CD4-positive, alpha-beta T cell treated with Interleukin-15 for 4 hours (primary cell): Measurements from ENCODE around the gene HAGHL.

ENCODE experiments used
- DNase-seq: peaks from one replicate; pipeline ENCODE4 v3.0.0-alpha.2; 2020; ENCODE audit warnings: low spot score

The HAGHL gene

DNA sequence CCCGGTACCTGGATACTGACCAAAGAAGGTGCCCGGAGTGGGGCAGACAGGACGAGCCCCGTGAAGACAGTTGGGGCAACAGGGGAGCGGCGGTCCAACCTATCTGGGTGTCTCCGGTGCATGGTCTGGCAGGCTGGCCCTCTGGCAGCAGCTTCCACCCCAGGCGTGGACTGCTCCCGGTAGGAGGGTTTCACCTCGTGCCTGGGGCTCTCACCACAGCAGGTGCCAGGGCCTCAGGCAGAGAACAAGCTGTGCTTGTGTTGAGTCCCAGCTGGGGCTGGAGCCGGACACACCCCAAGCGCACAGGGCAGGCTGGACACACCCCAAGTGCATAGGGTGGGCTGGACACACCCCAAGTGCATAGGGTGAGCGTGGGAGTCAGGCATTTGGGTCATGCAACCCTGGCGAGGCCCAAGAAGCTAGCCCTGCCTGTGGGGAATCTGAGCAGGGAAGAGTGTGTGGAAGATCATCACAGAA, 19.8 kb upstream of the HAGHL start:
- no peak for DNase-seq

DNA sequence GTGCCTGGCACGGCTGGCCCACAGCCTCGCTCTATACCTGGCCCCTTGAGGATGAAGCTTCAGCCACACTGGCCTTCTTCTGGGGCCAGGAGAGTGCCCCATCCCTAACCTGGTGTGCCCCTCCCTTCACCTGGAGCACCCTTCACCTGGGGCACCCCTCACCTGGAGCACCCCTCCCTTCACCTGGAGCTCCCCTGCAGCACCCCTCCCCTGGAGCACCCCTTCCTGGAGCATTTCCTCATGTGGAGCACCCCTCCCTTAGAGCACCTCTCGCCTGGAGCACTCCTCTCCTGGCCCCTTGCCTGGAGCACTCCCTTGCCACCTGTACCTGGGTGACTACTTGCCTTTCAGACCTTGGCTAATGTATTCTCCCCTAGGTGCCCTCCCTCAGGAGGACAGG, 18.9 kb upstream of the HAGHL start:
- no peak for DNase-seq

DNA sequence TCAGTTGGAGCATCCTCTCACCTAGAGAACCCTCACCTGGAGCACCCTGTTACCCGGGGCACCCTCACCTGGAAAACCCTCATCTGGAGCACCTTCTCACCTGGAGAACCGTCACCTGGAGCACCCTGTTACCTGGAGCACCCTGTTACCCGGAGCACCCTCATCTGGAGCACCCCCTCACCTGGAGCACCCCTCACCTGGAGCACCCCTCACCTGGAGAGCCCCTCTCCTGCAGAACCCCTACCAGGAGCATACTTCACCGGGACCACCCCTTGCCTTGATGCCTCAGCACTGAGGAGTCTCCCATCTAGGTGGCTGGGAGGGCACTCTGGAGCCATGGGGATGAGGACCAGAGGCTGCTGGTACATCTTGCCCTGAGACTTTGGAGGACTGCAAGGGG, 17.9 kb upstream of the HAGHL start:
- no peak for DNase-seq

DNA sequence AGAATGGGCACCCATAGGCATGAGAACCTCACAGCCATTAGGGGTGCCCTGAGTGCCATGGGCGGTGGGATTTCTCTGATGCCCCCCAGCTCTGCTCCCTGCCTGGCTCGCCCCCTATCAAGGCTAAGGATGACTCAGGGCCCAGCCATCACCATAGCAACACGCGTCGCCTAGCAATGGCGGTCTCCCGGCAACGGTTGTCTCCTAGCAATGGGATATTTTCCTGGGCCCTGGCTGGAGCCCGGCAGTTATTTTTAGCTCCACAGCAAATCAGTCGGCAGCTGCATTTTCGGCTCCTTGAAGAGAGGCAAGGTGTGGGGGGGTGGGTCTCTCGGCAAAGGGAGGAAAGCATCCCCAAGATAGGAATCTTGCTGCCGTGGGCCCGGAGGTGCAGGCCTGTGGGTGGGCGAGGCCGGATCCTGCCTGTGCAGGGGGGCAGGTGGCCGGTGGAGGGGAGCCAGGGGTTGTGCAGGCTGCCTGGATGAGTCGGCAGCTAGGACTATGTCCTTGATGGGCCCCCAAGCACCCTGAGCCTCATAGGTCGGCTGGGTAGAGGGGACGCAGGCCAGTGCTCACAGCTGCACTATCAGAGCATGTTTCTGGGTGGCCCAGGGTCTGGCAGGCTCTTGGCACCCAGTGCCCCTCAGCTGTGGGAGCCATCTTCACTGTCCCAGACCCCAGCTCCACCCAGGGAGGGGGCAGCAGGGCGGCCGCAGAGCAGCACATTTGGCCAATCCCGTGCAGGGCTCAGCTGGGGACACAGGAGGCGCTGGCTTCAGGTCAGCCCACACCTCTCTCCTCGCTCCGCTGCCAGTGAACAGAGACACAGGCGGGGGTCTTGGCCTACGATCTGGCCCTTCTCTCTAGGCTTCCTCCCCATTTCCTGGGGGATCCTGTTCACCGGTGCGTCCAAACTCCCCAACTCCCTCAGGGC, 17.1 kb upstream of the HAGHL start:
- DNase-seq: no peak

DNA sequence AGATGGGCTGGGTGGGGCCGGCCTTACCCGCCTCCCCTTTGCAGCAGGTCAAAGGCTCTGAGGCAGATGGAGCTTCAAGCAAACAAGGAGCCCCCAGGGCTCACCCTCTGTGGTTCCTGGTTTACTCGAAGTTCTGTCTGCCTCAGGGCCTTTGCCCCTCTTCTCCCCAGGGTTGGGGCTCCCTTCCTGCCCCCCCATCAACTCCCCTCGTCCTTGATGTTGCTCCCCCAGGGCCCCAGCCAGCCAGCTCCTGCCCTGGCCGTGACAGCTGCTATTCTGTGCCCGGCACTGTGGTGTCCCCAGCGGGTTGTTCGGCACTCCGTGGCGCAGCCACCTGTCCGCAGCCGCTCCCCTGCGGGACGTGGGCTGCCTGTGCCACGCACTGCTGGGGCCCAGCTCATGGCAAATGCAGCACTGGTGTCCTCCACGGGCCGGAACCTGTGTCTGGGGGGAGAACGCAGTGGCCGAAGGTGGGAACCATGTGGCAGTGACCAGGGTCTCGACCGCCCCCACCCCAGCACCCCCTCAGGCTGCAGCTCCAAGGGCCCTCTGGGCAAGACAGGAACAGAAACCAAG, 16.3 kb upstream of the HAGHL start:
- DNase-seq: no peak

DNA sequence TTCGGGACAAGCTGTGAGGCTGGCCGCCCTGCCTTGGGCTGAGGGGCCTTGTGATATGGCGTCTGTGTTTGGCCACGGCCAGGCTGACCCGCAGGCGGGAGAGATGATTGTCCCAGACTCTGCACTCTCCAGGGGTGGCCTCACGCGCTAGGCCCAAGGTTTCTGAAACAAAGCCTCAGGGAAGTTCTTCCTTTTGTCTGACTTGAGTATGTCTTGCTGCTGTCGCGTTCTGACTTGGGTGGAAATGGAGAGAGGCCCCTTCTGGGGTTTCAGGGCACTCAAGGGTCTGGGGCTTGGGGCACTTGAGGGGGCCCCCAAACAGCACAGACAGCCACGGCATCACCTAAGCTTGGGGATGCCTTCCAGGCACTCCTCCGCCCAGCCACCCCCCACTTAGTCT, 15.8 kb upstream of the HAGHL start:
- no peak for DNase-seq

DNA sequence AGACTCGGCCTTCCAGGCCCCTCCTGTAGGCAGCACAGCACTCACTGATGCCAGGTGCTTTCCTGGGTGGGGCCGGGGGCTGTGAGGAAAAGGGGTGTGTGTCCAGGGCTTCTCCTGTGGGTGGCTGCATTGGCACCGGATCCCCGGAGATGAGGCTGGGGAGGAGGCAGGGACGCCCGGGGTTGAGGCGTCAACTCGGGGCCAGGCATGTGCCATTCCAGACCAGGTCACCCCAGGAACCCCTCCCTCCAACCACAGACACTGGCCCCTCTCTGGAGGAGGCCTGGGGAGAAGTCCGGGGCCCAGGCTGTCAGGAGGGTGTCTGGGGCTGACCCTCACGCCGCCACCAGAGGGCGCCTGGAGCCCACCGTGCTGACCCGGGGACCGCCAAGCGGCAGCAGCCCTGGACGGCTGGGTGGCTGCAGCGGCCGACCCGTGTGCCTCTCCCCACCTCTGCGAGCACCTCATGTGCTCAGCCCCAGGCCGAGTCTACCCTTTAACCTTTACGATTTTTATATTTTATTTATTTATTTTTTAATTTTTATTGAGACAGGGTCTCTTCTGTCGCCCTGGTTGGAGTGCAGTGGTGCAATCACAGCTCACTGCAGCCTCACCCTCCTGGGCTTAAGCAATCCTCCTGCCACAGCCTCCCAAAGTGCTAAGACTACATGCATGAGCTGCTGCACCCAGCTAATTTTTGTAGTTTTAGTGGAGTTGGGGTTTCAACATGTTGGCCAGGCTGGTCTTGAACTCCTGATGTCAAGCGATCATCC, 15.2 kb upstream of the HAGHL start:
- peak; percentile 76 for DNase-seq

DNA sequence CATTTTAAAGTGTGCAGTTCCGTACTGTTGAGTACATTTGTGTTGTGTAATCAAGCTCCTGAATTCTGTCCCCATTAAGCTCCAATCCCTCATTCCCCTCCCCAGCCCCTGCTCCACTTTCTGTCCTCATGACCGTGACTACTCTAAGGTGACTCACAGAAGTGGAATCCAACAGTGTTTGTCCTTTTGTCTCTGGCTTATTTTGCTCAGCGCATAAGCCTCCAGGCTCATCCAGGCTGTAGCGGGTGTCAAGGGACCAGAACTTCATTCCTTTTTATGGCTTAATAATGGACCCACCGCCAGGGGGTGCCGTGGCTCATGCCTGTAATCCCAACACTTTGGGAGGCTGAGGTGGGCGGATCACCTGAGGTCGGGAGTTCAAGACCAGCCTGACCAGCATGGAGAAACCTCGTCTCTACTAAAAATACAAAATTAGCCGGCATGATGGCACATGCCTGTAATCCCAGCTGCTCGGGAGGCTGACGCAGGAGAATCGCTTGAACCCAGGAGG, 14.1 kb upstream of the HAGHL start:
- DNase-seq: peak; percentile 45

DNA sequence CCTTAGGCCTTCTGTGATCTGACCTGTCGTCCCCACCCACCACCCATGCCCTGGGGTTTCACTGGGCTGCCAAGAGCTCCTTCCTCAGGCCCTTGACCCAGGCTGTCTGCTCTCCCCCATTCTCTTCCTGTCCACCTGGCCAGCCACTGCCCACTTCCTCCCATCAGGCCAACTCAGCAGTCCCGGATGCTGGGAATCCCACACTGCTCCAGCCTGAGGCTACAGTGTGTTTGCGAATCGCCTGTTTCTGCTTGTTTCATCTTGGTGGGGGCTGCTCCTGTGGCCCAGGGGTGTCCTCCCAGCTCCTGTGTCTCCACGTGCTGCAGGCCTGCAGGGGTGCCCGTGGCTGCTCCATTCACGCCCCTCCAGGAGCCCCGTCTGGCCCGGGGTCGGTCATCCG, 12.8 kb upstream of the HAGHL start:
- DNase-seq: no peak

DNA sequence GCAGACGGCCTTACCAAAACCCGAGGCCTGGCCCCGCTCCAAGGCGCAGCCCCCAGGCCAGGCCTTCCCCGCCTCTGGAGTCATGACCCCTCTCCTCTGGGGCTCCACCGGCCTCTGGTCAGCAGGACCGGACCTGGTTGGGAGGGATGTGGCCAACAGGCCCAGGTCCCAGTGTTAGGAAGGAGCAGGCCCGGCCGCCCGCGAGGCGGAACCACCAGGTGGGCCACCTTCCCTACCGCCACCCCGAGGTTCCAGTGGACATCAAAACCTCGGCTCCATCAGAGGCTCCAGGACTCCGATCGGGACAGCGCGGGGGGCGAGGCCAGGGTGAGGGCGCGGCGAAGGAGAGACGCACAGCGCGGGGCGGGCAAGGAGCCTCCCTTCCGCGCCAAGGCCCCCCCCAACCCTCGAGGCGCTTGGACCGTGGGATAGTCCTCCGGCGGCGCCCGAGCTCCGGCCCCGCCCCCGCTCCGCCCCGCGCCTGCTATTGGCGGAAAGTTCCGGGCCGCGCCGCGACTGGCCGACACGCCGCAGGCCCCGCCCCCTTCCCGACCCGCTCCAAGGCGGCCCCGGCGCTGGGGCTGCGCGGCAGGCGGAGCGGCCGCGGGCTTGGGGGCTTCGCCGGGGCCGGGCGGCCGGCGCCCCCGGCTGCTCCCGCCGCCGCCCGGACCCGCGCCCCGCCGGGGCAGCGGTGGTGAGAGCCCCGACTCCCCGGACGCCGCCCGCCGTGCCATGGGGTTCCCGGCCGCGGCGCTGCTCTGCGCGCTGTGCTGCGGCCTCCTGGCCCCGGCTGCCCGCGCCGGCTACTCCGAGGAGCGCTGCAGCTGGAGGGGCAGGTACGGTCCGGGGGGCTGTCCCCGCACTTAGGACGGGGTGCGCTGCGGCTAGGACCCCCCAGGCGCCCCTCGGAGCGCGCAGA, 12.1 kb upstream of the HAGHL start, which contains the start of gene METRN:
Gene METRN, plus strand, starts transcription at position 561 of the 919 bp plus-strand sequence. Its CDS starts 172 bp downstream, at position 733.
- DNase-seq: peak; percentile 86

DNA sequence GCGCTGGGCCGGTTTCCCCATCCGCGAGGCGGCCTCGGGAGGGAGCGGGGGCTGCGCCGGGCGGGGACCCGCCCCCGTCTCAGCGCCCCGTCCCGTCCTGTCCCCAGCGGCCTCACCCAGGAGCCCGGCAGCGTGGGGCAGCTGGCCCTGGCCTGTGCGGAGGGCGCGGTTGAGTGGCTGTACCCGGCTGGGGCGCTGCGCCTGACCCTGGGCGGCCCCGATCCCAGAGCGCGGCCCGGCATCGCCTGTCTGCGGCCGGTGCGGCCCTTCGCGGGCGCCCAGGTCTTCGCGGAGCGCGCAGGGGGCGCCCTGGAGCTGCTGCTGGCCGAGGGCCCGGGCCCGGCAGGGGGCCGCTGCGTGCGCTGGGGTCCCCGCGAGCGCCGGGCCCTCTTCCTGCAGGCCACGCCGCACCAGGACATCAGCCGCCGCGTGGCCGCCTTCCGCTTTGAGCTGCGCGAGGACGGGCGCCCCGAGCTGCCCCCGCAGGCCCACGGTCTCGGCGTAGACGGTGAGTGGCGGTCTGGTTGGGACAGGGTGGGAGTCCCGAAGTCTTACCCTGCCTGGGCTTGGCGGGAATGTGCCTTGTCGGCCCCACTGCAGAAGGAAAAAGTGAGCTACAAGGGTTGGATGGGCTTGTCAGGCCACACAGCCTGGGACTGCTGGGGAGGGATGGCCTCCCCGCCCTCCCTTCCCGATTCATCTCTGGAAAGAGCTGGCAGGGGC, 11.3 kb upstream of the HAGHL start:
- no peak for DNase-seq

DNA sequence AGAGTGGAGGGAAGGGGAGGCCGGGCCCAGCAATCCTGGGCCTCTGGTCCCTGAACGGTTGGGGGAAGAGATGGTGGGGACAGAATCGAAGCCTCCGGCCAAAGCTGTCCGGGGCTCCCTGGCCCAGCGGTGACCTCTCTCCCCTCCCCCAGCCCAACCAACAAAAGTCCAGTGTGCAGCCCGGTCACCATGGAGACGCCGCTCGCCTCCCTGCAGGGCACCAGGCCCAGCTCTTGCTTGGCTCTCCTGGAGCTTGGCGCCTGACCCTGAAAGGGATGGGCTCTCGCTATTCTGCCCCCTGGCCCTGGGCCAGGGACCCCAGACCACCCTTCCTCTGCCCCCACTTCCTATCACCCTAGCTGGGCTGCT, 10.7 kb upstream of the HAGHL start:
- DNase-seq: no peak

DNA sequence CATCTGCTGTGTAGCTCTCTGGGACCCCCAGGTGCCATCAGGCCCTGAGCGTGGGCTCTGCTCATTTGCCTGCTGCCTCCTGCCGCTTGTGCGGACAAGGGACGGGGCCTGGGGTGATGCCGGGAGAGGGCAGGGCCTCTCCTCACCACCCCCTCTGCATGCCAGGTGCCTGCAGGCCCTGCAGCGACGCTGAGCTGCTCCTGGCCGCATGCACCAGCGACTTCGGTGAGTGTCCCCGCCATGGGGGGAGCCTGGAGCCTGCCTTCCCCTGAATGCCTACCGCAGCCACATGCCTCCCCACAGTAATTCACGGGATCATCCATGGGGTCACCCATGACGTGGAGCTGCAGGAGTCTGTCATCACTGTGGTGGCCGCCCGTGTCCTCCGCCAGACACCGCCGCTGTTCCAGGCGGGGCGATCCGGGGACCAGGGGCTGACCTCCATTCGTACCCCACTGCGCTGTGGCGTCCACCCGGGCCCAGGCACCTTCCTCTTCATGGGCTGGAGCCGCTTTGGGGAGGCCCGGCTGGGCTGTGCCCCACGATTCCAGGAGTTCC, 10.1 kb upstream of the HAGHL start:
- no peak for DNase-seq

DNA sequence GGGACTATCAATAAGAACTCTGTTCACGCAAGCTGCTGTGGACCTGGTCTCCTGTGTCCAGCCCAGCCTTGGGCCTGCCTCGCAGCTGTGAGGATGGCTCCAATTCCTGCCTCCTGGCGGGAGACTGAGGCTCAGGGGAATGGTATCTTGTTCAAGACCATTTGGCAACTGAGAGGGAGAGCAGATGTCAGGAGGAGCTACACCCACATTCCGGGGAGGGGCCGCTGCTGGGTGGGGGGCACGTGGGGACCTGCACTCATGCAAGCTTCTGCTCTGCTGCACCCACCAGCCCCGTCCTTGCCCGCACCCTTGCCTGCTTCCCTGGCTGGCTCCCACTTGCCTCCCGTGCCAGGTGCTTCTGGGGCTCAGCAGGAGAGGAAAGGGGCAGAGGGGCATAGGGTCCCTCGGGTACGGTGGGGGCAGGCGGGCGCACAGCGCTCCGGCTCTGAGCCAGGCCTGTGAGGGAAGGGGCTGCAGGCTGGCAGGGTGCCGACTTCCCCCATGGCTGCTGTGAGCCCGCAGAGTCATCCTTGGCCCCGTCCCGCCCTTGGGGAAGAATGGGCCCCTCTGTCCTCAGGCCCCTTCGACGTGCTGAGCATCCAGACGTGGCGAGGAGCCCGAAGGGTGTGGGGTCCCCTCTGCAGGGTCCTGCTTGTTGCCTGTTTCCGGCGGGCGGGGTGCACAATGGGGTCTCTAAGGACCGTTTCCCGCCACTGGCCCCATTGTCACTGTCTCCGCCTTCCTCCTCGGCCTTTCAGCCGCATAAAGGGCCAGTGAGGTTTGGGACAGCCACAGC, 9.3 kb upstream of the HAGHL start:
- no peak for DNase-seq

DNA sequence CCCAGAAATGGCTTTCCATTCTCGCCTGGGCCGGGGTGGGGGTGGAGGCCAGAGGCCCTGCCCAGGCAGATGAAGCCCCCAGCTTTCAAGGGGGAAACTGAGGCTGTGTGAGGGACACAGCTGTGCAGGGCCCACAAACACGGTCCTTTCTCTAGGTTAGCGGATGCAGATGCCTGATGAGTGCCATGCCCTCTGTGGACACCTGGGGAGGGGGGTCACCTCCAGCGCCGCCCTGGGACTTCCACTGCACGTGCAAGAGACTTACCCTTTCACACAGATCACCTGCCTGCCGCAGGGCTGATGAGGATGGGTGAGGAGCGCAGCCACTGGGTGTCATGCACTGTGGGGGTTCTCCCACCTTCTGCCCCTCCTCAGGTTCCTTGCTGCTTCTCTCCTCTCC, 8.5 kb upstream of the HAGHL start:
- no peak for DNase-seq

DNA sequence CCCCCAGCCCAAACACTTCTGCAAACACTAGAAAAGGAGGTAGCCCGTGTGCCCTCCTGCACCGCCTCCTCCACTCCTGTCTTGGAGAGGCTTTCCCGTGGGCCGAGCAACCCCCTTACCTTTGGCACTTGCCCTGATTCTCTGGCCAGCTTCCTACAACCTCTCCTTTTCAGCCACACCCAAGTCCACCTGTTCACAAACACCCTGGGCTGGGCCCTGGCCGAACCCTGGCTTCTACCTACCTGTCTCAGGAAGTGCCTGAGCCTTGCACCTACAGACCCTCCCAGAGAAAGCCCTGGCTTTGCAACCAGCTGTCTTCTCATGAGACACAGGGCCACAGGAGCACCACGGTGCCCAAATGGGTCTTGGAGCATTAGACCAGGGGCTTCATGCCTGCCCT, 8.0 kb upstream of the HAGHL start:
- DNase-seq: no peak

DNA sequence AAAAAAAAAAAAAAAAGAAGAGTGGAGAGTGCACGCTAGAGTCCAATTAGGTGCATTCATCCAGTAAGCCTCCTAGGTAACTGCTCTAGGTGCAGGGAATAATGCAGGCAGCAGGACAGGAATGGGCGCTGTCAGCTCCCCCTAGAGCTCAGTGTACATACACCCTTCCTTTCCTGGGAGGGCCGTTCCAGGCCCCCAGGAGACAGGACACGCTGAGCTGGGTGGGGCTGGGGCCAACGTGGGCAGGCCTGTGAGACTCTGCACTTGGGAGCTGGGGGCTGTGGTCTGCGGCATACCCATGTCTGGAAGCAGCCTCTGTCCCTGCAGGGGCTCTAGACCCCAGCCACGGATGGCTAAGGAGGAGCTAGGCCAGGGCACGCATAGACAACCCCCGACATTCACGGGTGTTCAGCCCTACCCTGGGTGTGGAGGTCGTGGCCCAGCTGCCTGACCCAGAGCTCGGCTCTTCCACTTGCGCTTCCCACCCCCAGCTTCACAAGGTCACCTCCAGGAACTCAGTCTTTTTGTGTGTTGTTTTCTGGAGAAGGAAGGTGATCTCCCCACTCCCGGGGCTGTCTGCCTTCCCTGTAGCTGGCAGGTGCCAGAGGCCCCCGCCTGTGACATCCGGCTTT, 7.0 kb upstream of the HAGHL start:
- DNase-seq: no peak

DNA sequence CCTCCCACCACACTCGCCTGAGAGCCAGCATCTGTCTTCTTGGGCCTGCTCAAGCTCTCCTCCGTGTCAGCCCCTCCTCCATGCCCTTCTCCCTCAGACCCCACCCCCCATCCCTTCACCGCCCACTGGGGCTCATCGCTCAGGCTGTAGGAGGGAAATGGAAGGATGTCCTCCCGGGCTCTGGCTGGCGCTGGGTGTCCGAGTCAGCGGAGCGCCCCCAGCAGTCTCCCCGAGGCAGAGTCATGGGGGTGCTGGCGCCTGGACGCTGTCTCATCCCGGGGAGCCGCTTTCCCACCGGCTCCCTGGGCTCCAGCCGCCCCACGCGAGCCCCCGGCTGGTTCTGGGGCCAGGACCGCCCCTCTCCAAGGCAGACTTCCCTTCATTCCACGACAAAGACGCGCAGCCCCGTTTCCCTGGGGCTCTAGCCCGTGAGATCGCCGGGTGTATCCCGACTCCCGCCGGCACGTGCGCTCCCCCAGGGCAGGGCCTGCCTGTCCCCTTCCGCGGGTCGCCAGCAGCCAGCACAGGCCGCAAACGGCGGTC, 6.4 kb upstream of the HAGHL start:
- DNase-seq: no peak
